Retina (tissue), 1 donor: ENCODE data around the gene DPP3.

Experiments used
- DNase-seq: peaks from one replicate; pipeline ENCODE4 v3.0.0-alpha.2; 2016

Gene DPP3

GRCh38 chr11:66464916-66465315, 15.3 kb upstream of the DPP3 start:
- no peak for DNase-seq

GRCh38 chr11:66465373-66466224, 14.6 kb upstream of the DPP3 start:
- peak; percentile 22 for DNase-seq

- DNase-seq: peak; percentile 92
Measured at GRCh38 chr11:66466225-66467033, 13.8 kb upstream of the DPP3 start, which contains the start of gene PELI3. Gene PELI3, plus strand, starts transcription at chr11:66466905. Its CDS starts 1,224 bp downstream, at chr11:66468129.

GRCh38 chr11:66467034-66467659, 13.1 kb upstream of the DPP3 start:
- DNase-seq: peak; percentile 59

GRCh38 chr11:66467756-66468155, 12.5 kb upstream of the DPP3 start:
- peak; percentile 55 for DNase-seq

- DNase-seq: no peak
Measured at GRCh38 chr11:66468691-66469090, 11.5 kb upstream of the DPP3 start.

- DNase-seq: no peak
Measured at GRCh38 chr11:66469441-66469840, 10.8 kb upstream of the DPP3 start.

- DNase-seq: no peak
Measured at GRCh38 chr11:66470015-66470414, 10.2 kb upstream of the DPP3 start.

GRCh38 chr11:66471142-66471541, 9.1 kb upstream of the DPP3 start:
- no peak for DNase-seq

GRCh38 chr11:66472054-66472453, 8.2 kb upstream of the DPP3 start:
- DNase-seq: no peak

- no peak for DNase-seq
Measured at GRCh38 chr11:66473167-66473566, 7.1 kb upstream of the DPP3 start.

- no peak for DNase-seq
Measured at GRCh38 chr11:66473608-66474515, 6.4 kb upstream of the DPP3 start.

- no peak for DNase-seq
Measured at GRCh38 chr11:66475349-66476172, 4.7 kb upstream of the DPP3 start.

GRCh38 chr11:66476173-66476840, 3.9 kb upstream of the DPP3 start:
- no peak for DNase-seq

- DNase-seq: no peak
Measured at GRCh38 chr11:66476841-66477251, 3.4 kb upstream of the DPP3 start.

GRCh38 chr11:66477263-66478201, 2.7 kb upstream of the DPP3 start:
- DNase-seq: no peak

GRCh38 chr11:66478729-66479393, 1.4 kb upstream of the DPP3 start:
- DNase-seq: peak; percentile 36

- no peak for DNase-seq
Measured at GRCh38 chr11:66479394-66480116, 679 bp upstream of the DPP3 start.
